Neuron (in vitro differentiated cells): ENCODE data around the gene AP1S1.
A peak's percentile ranks its signal among the peaks of the same experiment; 100 is the strongest.
"Not testable (repeated sequence)": the region's sequence is repeated elsewhere in the genome, so short reads cannot be mapped to it uniquely, and the experiment has no call there.

ENCODE experiments used
- H2AFZ ChIP-seq: one replicate; pipeline ENCODE4 v1.6.1; 2013; ENCODE audit warnings: low read depth, mild to moderate bottlenecking, inconsistent platforms, low read length, moderate library complexity
- H3K27me3 ChIP-seq: one replicate; pipeline ENCODE4 v1.6.1; 2013; ENCODE audit warnings: low read length; ENCODE audit not compliant: insufficient read depth
- H3K36me3 ChIP-seq: one replicate; pipeline ENCODE4 v1.6.1; 2013; ENCODE audit warnings: low read length; ENCODE audit not compliant: insufficient read depth
- H3K4me1 ChIP-seq: one replicate; pipeline ENCODE4 v1.6.1; 2013; ENCODE audit warnings: low read length; ENCODE audit not compliant: insufficient read depth
- H3K4me3 ChIP-seq: 2 replicates; pipeline ENCODE4 v1.5.1; 2013; ENCODE audit warnings: mild to moderate bottlenecking, low read length, moderate library complexity
- H3K9me3 ChIP-seq: one replicate; pipeline ENCODE4 v1.6.1; 2013; ENCODE audit warnings: low read length

The AP1S1 gene

GRCh38 chr7:101128040-101128834, 26.0 kb upstream of the AP1S1 start:
- Histone ChIP-seq H3K4me1 (peaks cover 17% of the 10 kb centered on the region), H3K36me3 (no peaks in the 10 kb centered on the region), H3K4me3 (no peak overlapping the region), H3K27me3 (no peaks in the 10 kb centered on the region), H3K9me3 (no peaks in the 10 kb centered on the region), H2AFZ (no peak overlapping the region)

GRCh38 chr7:101129603-101130117, 24.6 kb upstream of the AP1S1 start:
- H3K4me1 ChIP-seq = peaks cover 21% of the 10 kb centered on the region
- H3K27me3 ChIP-seq = no peaks in the 10 kb centered on the region
- no peaks in the 10 kb centered on the region for H3K36me3 ChIP-seq
- no peak overlapping the region for H3K4me3 ChIP-seq
- no peaks in the 10 kb centered on the region for H3K9me3 ChIP-seq
- H2AFZ ChIP-seq = no peak overlapping the region

GRCh38 chr7:101132626-101133600, 21.4 kb upstream of the AP1S1 start:
- not testable (repeated sequence) for H2AFZ ChIP-seq, H3K4me3 ChIP-seq, H3K27me3 ChIP-seq, H3K9me3 ChIP-seq, H3K36me3 ChIP-seq, H3K4me1 ChIP-seq

GRCh38 chr7:101133621-101134398, 20.5 kb upstream of the AP1S1 start:
- Histone ChIP-seq H3K4me1 (peaks cover 10% of the 10 kb centered on the region), H3K36me3 (no peaks in the 10 kb centered on the region), H3K4me3 (no peak overlapping the region), H3K9me3 (no peaks in the 10 kb centered on the region), H3K27me3 (no peaks in the 10 kb centered on the region), H2AFZ (no peak overlapping the region)

GRCh38 chr7:101134399-101134980, 19.8 kb upstream of the AP1S1 start:
- Histone ChIP-seq H3K36me3 (no peaks in the 10 kb centered on the region), H3K4me1 (peaks cover 10% of the 10 kb centered on the region), H2AFZ (no peak overlapping the region), H3K9me3 (no peaks in the 10 kb centered on the region), H3K27me3 (no peaks in the 10 kb centered on the region), H3K4me3 (no peak overlapping the region)

- Histone ChIP-seq H2AFZ (peak overlapping the region; percentile 75), H3K9me3 (no peaks in the 10 kb centered on the region), H3K27me3 (no peaks in the 10 kb centered on the region), H3K4me1 (peaks cover 10% of the 10 kb centered on the region), H3K4me3 (no peak overlapping the region), H3K36me3 (no peaks in the 10 kb centered on the region)
Measured at GRCh38 chr7:101137651-101138212, 16.5 kb upstream of the AP1S1 start.

- Histone ChIP-seq H3K36me3 (no peaks in the 10 kb centered on the region), H2AFZ (peak overlapping the region; percentile 75), H3K27me3 (no peaks in the 10 kb centered on the region), H3K4me3 (peak overlapping the region; percentile 34), H3K9me3 (no peaks in the 10 kb centered on the region), H3K4me1 (peaks cover 10% of the 10 kb centered on the region)
Measured at GRCh38 chr7:101138213-101138870, 15.9 kb upstream of the AP1S1 start.

GRCh38 chr7:101140339-101140699, 14.0 kb upstream of the AP1S1 start:
- Histone ChIP-seq H3K4me1 (peaks cover 5% of the 10 kb centered on the region), H3K4me3 (no peak overlapping the region), H3K9me3 (no peaks in the 10 kb centered on the region), H3K27me3 (no peaks in the 10 kb centered on the region), H2AFZ (no peak overlapping the region), H3K36me3 (no peaks in the 10 kb centered on the region)

GRCh38 chr7:101140746-101141382, 13.4 kb upstream of the AP1S1 start:
- Histone ChIP-seq H3K9me3 (no peaks in the 10 kb centered on the region), H3K27me3 (no peaks in the 10 kb centered on the region), H3K4me1 (peaks cover 5% of the 10 kb centered on the region), H3K4me3 (no peak overlapping the region), H2AFZ (no peak overlapping the region), H3K36me3 (no peaks in the 10 kb centered on the region)

- H3K36me3 ChIP-seq = peaks cover 3% of the 10 kb centered on the region
- H3K4me3 ChIP-seq = no peak overlapping the region
- H3K4me1 ChIP-seq = peaks cover 13% of the 10 kb centered on the region
- H2AFZ ChIP-seq = no peak overlapping the region
- H3K27me3 ChIP-seq = no peaks in the 10 kb centered on the region
- H3K9me3 ChIP-seq = no peaks in the 10 kb centered on the region
Measured at GRCh38 chr7:101151908-101152651, 2.2 kb upstream of the AP1S1 start.

- H3K27me3 ChIP-seq = no peaks in the 10 kb centered on the region
- peaks cover 16% of the 10 kb centered on the region for H3K4me1 ChIP-seq
- peak overlapping the region; percentile 70 for H3K4me3 ChIP-seq
- no peaks in the 10 kb centered on the region for H3K9me3 ChIP-seq
- peaks cover 16% of the 10 kb centered on the region for H3K36me3 ChIP-seq
- peak overlapping the region; percentile 31 for H2AFZ ChIP-seq
Measured at GRCh38 chr7:101154693-101155102, 422 bp downstream of the AP1S1 start.
